Muscle of leg (tissue), 11 donors: ENCODE results near the gene C13orf46. TPM values are rescaled to one million over a fixed set of nuclear protein-coding genes. Genes with fewer than 3 reads are reported as not detected.

Experiments
- DNase-seq: peaks from one replicate; pipeline ENCODE4 v3.0.0; 2013
- H3K27ac ChIP-seq: one replicate; pipeline ENCODE4 v1.5.1; 2013; ENCODE audit warnings: mild to moderate bottlenecking, low read length, control low read depth
- H3K27me3 ChIP-seq: one replicate; pipeline ENCODE4 v1.6.1; 2013; ENCODE audit warnings: low read length; ENCODE audit not compliant: control insufficient read depth, insufficient read depth
- H3K36me3 ChIP-seq: one replicate; pipeline ENCODE4 v1.6.1; 2013; ENCODE audit warnings: low read length; ENCODE audit not compliant: control insufficient read depth, insufficient read depth
- H3K4me1 ChIP-seq: one replicate; pipeline ENCODE4 v1.6.1; 2013; ENCODE audit warnings: low read length; ENCODE audit not compliant: control insufficient read depth, insufficient read depth
- H3K4me3 ChIP-seq: one replicate; pipeline ENCODE4 v1.5.1; 2013; ENCODE audit warnings: low read length, control low read depth
- H3K9me3 ChIP-seq: replicated peaks from 2 replicates; pipeline ENCODE4 v1.6.1; 2013; ENCODE audit warnings: low read depth, low read length; ENCODE audit not compliant: control insufficient read depth
- WGBS: methylation state at CpG from one replicate; pipeline ENCODE4 v1.1.5; 2013; ENCODE audit warnings: missing lambda C conversion rate; ENCODE audit not compliant: insufficient coverage; 5-methylcytosine and 5-hydroxymethylcytosine counted together
- polyA plus RNA-seq, 8 donors: library from polyadenylated mRNA; unstranded; fragments of 120-200 nt; gene quantifications; one replicate each; pipeline versions ENCODE4 v1.2.1 to v1.2.3, GENCODE V29; 2013; ENCODE audit warnings: inconsistent platforms in 1 of 8, low replicate concordance in 1 of 8; ENCODE audit not compliant: insufficient read length in 8 of 8, insufficient read depth in 1 of 8
- total RNA-seq: library from RNA; stranded (reverse); fragments of 120-200 nt; gene quantifications from one replicate; pipeline ENCODE4 v1.2.4, GENCODE V29; 2013

C13orf46 gene
- total and polyA plus RNA-seq, 9 donors = 0.09 to 0.56 (median 0.28) TPM

DNA sequence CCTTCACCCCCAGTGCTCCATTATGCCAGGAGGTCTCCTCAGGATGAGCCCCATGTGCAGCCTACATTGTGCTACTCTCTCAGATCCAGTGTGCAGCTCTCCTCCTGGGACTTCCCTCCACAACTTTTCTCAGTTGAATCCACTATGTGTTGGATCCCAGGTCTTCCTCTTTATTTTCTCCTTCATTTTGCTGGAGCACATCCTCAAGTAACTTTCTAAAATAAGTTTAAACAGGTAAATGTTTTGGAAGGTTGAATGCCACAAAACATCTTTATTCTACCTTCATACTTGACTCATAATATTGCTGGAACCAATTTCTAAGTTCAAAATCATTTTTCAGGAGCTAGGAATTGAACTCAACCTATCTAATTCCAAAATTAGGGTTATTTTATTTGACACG, 52.1 kb downstream of the C13orf46 start:
- Histone ChIP-seq H3K9me3 (peaks cover 11% of the 10 kb centered on the region), H3K36me3 (no peaks in the 10 kb centered on the region), H3K4me1 (peaks cover 10% of the 10 kb centered on the region), H3K27ac (no peak overlapping the region), H3K27me3 (peaks cover 3% of the 10 kb centered on the region), H3K4me3 (no peak overlapping the region)
- DNase-seq = no peak
- WGBS = no CpG with 5 or more reads among the region's 1 CpG

- Histone ChIP-seq H3K4me1 (peaks cover 7% of the 10 kb centered on the region), H3K4me3 (no peak overlapping the region), H3K36me3 (no peaks in the 10 kb centered on the region), H3K9me3 (peaks cover 11% of the 10 kb centered on the region), H3K27ac (no peak overlapping the region), H3K27me3 (peaks cover 6% of the 10 kb centered on the region)
- WGBS = 90% methylated on average over 7 of the region's 13 CpGs
- no peak for DNase-seq
Measured at GRCh38 chr13:113920606-113921286, 53.1 kb downstream of the C13orf46 start.

DNA sequence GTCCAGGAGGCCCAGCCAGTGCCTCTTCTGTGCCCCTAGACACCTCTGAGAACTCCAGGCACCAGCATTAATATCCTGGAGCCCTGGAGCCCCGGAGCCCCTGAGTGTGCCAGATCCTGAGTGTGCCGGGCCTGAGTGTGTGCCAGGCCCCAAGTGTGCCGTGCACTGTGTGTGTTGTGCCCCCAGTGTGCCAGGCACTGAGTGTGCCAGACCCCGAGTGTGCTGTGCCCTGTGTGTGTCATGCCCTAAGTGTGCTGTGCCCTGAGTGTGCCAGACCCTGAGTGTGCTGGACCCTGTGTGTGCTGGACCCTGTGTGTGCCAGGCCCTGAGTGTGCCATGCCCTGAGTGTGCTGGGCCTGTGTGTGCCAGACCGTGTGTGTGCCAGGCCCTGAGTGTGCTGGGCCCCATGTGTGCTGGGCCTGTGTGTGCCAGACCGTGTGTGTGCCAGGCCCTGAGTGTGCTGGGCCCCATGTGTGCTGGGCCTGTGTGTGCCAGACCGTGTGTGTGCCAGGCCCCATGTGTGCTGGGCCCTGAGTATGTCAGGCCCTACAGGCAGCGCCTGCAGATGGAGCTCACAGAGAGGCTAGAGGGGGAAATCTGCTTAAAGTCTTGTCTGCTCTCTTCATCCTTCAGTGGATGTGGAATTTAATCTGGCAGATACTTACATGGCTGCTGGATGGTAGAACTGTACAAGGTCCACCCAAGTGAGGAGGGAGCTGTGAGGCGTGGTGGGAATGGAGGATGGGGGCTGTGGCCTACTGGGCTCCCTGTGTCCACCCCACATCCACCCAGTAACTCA, 53.9 kb downstream of the C13orf46 start:
- no peak overlapping the region for H3K27ac ChIP-seq
- no peak for DNase-seq
- peaks cover 7% of the 10 kb centered on the region for H3K4me1 ChIP-seq
- peaks cover 11% of the 10 kb centered on the region for H3K9me3 ChIP-seq
- 74% methylated on average over 7 of the region's 9 CpGs for WGBS
- H3K36me3 ChIP-seq = no peaks in the 10 kb centered on the region
- peaks cover 12% of the 10 kb centered on the region for H3K27me3 ChIP-seq
- H3K4me3 ChIP-seq = no peak overlapping the region

GRCh38 chr13:113918981-113919701, 54.7 kb downstream of the C13orf46 start:
- no peak for DNase-seq
- no peaks in the 10 kb centered on the region for H3K36me3 ChIP-seq
- H3K4me1 ChIP-seq = peaks cover 7% of the 10 kb centered on the region
- WGBS = 72% methylated on average over 19 of the region's 23 CpGs
- H3K27me3 ChIP-seq = peaks cover 20% of the 10 kb centered on the region
- no peak overlapping the region for H3K27ac ChIP-seq
- H3K9me3 ChIP-seq = peaks cover 11% of the 10 kb centered on the region
- H3K4me3 ChIP-seq = no peak overlapping the region

- 76% methylated on average over 4 of the region's 10 CpGs for WGBS
Measured at GRCh38 chr13:113918580-113918979, 55.3 kb downstream of the C13orf46 start.

DNA sequence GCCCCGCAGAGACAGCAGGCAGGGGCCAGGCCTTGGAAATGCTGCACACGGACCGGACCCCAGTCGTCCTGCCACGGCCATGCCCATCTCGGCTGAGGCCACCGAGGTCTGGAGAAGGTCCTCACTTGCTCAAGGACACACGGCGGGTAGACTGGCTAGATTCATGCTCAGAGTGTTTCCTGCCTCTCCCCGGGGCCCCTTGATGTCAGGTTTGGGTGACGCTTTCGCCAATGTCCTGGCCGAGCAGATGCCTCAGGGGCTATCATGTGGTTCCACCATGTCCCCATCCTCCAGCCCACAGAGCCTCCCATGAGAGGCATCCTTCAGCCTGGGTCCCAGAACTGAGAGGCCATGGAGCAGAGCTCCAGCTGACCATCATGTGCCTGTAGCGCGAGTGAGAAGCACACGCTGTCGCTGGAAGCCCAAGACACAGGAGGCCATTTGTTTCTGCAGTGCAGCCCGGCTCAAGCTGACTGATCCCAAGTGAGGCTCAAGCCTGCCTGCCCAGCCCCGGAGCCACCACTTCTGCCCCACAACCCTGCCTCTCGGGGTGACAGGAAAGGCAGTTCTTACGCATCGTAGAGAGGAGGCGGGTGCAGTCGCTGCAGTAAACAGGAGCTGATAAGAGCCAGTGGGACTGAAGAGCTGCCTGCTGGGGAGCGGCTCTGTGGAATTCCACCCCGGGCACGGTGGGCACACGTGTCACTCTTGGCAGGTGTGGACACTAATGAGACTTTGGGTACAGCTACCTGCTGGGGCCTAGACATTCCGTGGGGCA, 56.1 kb downstream of the C13orf46 start:
- H3K4me1 ChIP-seq = peaks cover 7% of the 10 kb centered on the region
- WGBS = 91% methylated on average over 28 of the region's 29 CpGs
- no peak overlapping the region for H3K4me3 ChIP-seq
- H3K27ac ChIP-seq = no peak overlapping the region
- peaks cover 11% of the 10 kb centered on the region for H3K9me3 ChIP-seq
- no peak for DNase-seq
- peaks cover 24% of the 10 kb centered on the region for H3K27me3 ChIP-seq
- no peaks in the 10 kb centered on the region for H3K36me3 ChIP-seq

More at GRCh38 chr13:113918580-113918979, 55.3 kb downstream of the C13orf46 start:
- Histone ChIP-seq H3K36me3 (no peaks in the 10 kb centered on the region), H3K27ac (no peak overlapping the region), H3K9me3 (peaks cover 11% of the 10 kb centered on the region), H3K4me3 (no peak overlapping the region), H3K4me1 (peaks cover 7% of the 10 kb centered on the region), H3K27me3 (peaks cover 24% of the 10 kb centered on the region)
- no peak for DNase-seq

DNA sequence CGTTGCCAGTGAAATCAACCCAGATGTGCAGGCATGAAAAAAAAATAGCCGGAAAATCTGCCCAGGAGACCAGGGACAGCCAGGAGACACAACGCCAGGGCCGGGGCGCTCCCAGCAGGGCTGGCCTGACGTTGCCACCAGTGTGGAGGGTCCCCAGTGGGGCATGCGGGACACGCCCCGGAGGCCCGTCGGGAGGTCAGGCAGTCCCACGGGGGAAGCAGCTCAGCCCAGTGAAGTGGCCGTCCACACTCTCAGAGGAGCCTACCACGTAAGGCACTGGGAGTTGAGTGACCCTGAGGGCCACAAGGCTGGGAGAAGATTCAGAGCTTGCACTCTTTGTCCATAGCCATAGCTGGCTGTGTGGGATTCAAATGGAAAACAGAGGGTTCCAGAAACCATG, 56.8 kb downstream of the C13orf46 start:
- no peaks in the 10 kb centered on the region for H3K36me3 ChIP-seq
- no peak overlapping the region for H3K4me3 ChIP-seq
- no peak overlapping the region for H3K27ac ChIP-seq
- H3K27me3 ChIP-seq = peaks cover 24% of the 10 kb centered on the region
- peaks cover 9% of the 10 kb centered on the region for H3K9me3 ChIP-seq
- DNase-seq = no peak
- WGBS = 49% methylated on average over 7 of the region's 14 CpGs
- H3K4me1 ChIP-seq = peaks cover 7% of the 10 kb centered on the region

DNA sequence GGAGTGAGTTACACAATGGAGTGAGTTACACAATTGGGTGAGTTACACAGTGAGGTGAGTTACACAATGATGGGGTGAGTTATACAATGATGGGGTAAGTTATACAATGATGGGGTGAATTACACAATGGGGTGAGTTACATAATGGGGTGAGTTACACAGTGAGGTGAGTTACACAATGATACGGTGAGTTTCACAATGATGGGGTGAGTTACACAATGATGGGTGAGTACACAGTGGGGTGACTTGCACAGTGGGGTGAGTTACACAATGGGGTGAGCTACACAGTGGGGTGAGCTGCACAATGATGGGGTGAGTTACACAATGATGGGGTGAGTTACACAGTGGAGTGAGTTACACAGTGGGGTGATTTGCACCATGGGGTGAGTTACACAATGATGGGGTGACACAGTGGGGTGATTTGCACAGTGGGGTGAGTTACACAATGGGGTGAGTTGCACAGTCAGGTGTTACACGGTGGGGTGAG, 57.5 kb downstream of the C13orf46 start:
- H3K27ac ChIP-seq = no peak overlapping the region

GRCh38 chr13:113915786-113916329, 58.0 kb downstream of the C13orf46 start:
- Histone ChIP-seq H3K36me3 (no peaks in the 10 kb centered on the region), H3K4me3 (no peak overlapping the region), H3K9me3 (no peaks in the 10 kb centered on the region), H3K27ac (no peak overlapping the region), H3K27me3 (peaks cover 24% of the 10 kb centered on the region), H3K4me1 (peaks cover 7% of the 10 kb centered on the region)
- 77% methylated on average over 11 of the region's 11 CpGs for WGBS
- no peak for DNase-seq

More for the DNA sequence above, 57.5 kb downstream of the C13orf46 start:
- Histone ChIP-seq H3K4me1 (peaks cover 7% of the 10 kb centered on the region), H3K36me3 (no peaks in the 10 kb centered on the region), H3K27me3 (peaks cover 24% of the 10 kb centered on the region), H3K9me3 (peaks cover 3% of the 10 kb centered on the region), H3K4me3 (no peak overlapping the region)
- no peak for DNase-seq
- WGBS = 92% methylated on average over 1 of the region's 2 CpGs
